H9 (cell line): ENCODE data around the gene ZNF205. TPM values are rescaled to one million over a fixed set of nuclear protein-coding genes. Genes with fewer than 3 reads are reported as not detected.
A peak's percentile ranks its signal among the peaks of the same experiment; 100 is the strongest.

Source experiments
- DNase-seq: peaks from one replicate; pipeline ENCODE4 v3.0.0-alpha.2; 2017
- H2AFZ ChIP-seq: one replicate; pipeline ENCODE4 v1.6.1; 2013; ENCODE audit warnings: mild to moderate bottlenecking, low read length, control low read depth, moderate library complexity
- H2AK5ac ChIP-seq: 2 replicates; pipeline ENCODE4 v1.6.1; 2013; ENCODE audit warnings: low read length, control low read depth, mixed read lengths; ENCODE audit not compliant: insufficient read length
- H2BK120ac ChIP-seq: one replicate; pipeline ENCODE4 v1.6.1; 2013; ENCODE audit warnings: low read depth, mild to moderate bottlenecking, low read length, control low read depth, inconsistent platforms; ENCODE audit not compliant: poor library complexity, severe bottlenecking
- H2BK12ac ChIP-seq: 2 replicates; pipeline ENCODE4 v1.6.1; 2013; ENCODE audit warnings: low read length, control low read depth, mixed read lengths, low read depth; ENCODE audit not compliant: insufficient read length
- H2BK15ac ChIP-seq: 2 replicates; pipeline ENCODE4 v1.6.1; 2013; ENCODE audit warnings: low read depth, low read length, control low read depth
- H2BK20ac ChIP-seq: one replicate; pipeline ENCODE4 v1.6.1; 2013; ENCODE audit warnings: low read depth, mild to moderate bottlenecking, low read length, control low read depth, inconsistent platforms; ENCODE audit not compliant: poor library complexity, severe bottlenecking
- H2BK5ac ChIP-seq: 2 replicates; pipeline ENCODE4 v1.6.1; 2013; ENCODE audit warnings: low read length, control low read depth, mixed read lengths; ENCODE audit not compliant: insufficient read length
- H3K14ac ChIP-seq: 2 replicates; pipeline ENCODE4 v1.6.1; 2013; ENCODE audit warnings: low read length, control low read depth; ENCODE audit not compliant: insufficient read depth
- H3K18ac ChIP-seq: 2 replicates; pipeline ENCODE4 v1.6.1; 2013; ENCODE audit warnings: low read depth, mild to moderate bottlenecking, mixed read lengths, low read length, control low read depth; ENCODE audit not compliant: insufficient read length
- H3K23ac ChIP-seq: 2 replicates; pipeline ENCODE4 v1.6.1; 2013; ENCODE audit warnings: low read length, control low read depth, mixed read lengths, low read depth; ENCODE audit not compliant: insufficient read length
- H3K23me2 ChIP-seq: 2 replicates; pipeline ENCODE4 v1.6.1; 2013; ENCODE audit warnings: low read depth, mild to moderate bottlenecking, mixed read lengths, low read length, control low read depth; ENCODE audit not compliant: insufficient read length, poor library complexity, severe bottlenecking
- H3K27ac ChIP-seq: 2 replicates; pipeline ENCODE4 v1.5.1; 2013; ENCODE audit warnings: low read length, control low read depth, mixed read lengths, low read depth; ENCODE audit not compliant: insufficient read length
- H3K27me3 ChIP-seq: 2 replicates; pipeline ENCODE4 v1.6.1; 2013; ENCODE audit warnings: low read length, control low read depth, inconsistent platforms; ENCODE audit not compliant: insufficient read depth
- H3K4ac ChIP-seq: 2 replicates; pipeline ENCODE4 v1.6.1; 2013; ENCODE audit warnings: low read depth, mild to moderate bottlenecking, control low read depth, inconsistent platforms, low read length, moderate library complexity
- H3K4me1 ChIP-seq: 2 replicates; pipeline ENCODE4 v1.6.1; 2013; ENCODE audit warnings: low read length, control low read depth, inconsistent platforms; ENCODE audit not compliant: insufficient read depth
- H3K4me2 ChIP-seq: 2 replicates; pipeline ENCODE4 v1.6.1; 2013; ENCODE audit warnings: low read length, control low read depth, mixed read lengths; ENCODE audit not compliant: insufficient read length, insufficient read depth
- H3K56ac ChIP-seq: 2 replicates; pipeline ENCODE4 v1.6.1; 2013; ENCODE audit warnings: low read depth, mild to moderate bottlenecking, mixed read lengths, low read length, control low read depth; ENCODE audit not compliant: insufficient read length
- H3K79me1 ChIP-seq: 2 replicates; pipeline ENCODE4 v1.6.1; 2013; ENCODE audit warnings: low read depth, mild to moderate bottlenecking, moderate library complexity, low read length, control low read depth, inconsistent platforms; ENCODE audit not compliant: insufficient read depth, poor library complexity, severe bottlenecking
- H3K79me2 ChIP-seq: 2 replicates; pipeline ENCODE4 v1.6.1; 2013; ENCODE audit warnings: low read length, control low read depth, inconsistent platforms; ENCODE audit not compliant: insufficient read depth
- H3K9ac ChIP-seq: 2 replicates; pipeline ENCODE4 v1.6.1; 2013; ENCODE audit warnings: low read length, control low read depth, mixed read lengths; ENCODE audit not compliant: insufficient read length; ENCODE audit errors: extremely low read depth
- H3K9me3 ChIP-seq: one replicate; pipeline ENCODE4 v1.6.1; 2013; ENCODE audit warnings: low read depth, low read length, inconsistent platforms; ENCODE audit not compliant: control insufficient read depth
- H3T11ph ChIP-seq: one replicate; pipeline ENCODE4 v1.6.1; 2013; ENCODE audit warnings: mild to moderate bottlenecking, low read length, control low read depth, inconsistent platforms
- H4K20me1 ChIP-seq: one replicate; pipeline ENCODE4 v1.6.1; 2013; ENCODE audit not compliant: control insufficient read depth, insufficient read length, insufficient read depth
- H4K5ac ChIP-seq: 2 replicates; pipeline ENCODE4 v1.6.1; 2013; ENCODE audit warnings: low read depth, mild to moderate bottlenecking, mixed read lengths, low read length, control low read depth; ENCODE audit not compliant: insufficient read length
- H4K8ac ChIP-seq: replicated peaks from 2 replicates; pipeline ENCODE4 v1.6.1; 2013; ENCODE audit warnings: low read length, control low read depth, mixed read lengths, low read depth; ENCODE audit not compliant: insufficient read length
- H4K91ac ChIP-seq: 2 replicates; pipeline ENCODE4 v1.6.1; 2013; ENCODE audit warnings: low read depth, mild to moderate bottlenecking, moderate library complexity, mixed read lengths, low read length, control low read depth; ENCODE audit not compliant: insufficient read length
- H3K27ac Mint-ChIP-seq, 3 experiments: 2 replicates in 2 of 3; 3 replicates in 1 of 3; pipeline ENCODE4 v1.8.0; 2020 to 2021; ENCODE audit warnings: mixed read lengths in 3 of 3, mild to moderate bottlenecking in 1 of 3, moderate library complexity in 1 of 3
- H3K27me3 Mint-ChIP-seq: 2 replicates; pipeline ENCODE4 v1.8.0; 2021; ENCODE audit warnings: low read depth, mild to moderate bottlenecking, moderate library complexity, mixed read lengths
- H3K36me3 Mint-ChIP-seq, 3 experiments: 2 replicates in 2 of 3; 3 replicates in 1 of 3; pipeline ENCODE4 v1.8.0; 2020 to 2021; ENCODE audit warnings: low read depth in 3 of 3, mixed read lengths in 3 of 3; ENCODE audit not compliant: insufficient read depth in 1 of 3
- H3K4me1 Mint-ChIP-seq, 2 experiments: 2 replicates each; pipeline ENCODE4 v1.8.0; 2020; ENCODE audit warnings: mixed read lengths in 2 of 2
- H3K4me3 Mint-ChIP-seq, 2 experiments: 2 replicates in 1 of 2; 3 replicates in 1 of 2; pipeline ENCODE4 v1.8.0; 2020 to 2021; ENCODE audit warnings: mild to moderate bottlenecking in 2 of 2, mixed read lengths in 2 of 2, moderate library complexity in 1 of 2
- H3K9me3 Mint-ChIP-seq, 2 experiments: 2 replicates in 1 of 2; 3 replicates in 1 of 2; pipeline ENCODE4 v1.8.0; 2020; ENCODE audit warnings: mild to moderate bottlenecking in 2 of 2, mixed read lengths in 2 of 2, moderate library complexity in 1 of 2
- WGBS: extraction: QIAGEN DNeasy Blood & Tissue Kit; methylation state at CpG from one replicate; pipeline ENCODE4 v1.1.7; 2013; ENCODE audit warnings: missing lambda C conversion rate, low lambda C conversion rate, mixed read lengths; ENCODE audit not compliant: insufficient read length; ENCODE audit errors: extremely low coverage; 5-methylcytosine and 5-hydroxymethylcytosine counted together
- total RNA-seq: library from RNA; stranded (reverse); gene quantifications from 2 replicates; pipeline ENCODE4 v1.2.1, GENCODE V29; 2021
- TF ChIP-seq, protein P1 (sequence below): fragments of 200-600 bp; sonication (generic); conservative IDR thresholded peaks from 3 replicates; pipeline ENCODE4 v1.8.0; 2021; ENCODE audit warnings: antibody characterized with exemption, mild to moderate bottlenecking

ZNF205 gene
- total RNA-seq, 1 experiment from 2014 or later: 16.8 TPM

DNA sequence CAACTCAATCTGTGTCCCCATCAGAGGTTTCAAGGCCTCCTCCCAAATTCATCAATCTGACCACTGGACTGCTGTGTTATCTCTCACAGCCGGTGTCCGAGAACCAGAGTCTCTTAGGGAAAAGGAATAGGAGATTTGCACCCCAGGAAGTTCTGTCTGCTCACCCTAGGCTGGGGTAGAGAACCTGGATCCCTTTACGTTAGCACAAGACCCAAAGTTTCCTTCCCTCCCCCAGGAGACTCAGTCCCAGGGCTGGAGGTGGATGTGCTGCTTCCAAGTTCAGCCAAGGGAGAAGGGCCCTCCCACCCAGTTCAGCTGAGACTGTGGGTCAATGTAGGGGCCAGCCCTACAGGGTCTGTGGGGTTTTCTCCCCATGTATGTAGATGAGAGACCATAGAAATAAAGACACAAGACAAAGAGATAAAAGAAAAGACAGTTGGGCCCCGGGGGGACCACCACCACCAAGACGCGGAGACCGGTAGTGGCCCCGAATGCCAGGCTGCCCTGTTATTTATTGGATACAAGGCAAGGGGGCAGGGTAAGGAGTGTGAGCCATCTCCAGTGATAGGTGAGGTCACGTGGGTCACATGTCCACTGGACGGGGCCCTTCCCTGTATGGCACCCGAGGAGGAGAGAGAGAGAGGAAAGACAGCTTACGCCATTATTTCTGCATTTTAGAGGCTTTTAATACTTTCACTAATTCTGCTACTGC lies 52.9 kb downstream of the ZNF205 start:
- Mint-ChIP-seq H3K4me3 (peak overlapping the region in 1 of 2 experiments; percentile 18; a peak in 2 of 5 replicates), H3K4me1 (0 out of 4 replicates have a peak, but pooled peaks cover 0 to 4% of the 10 kb centered on the region in 2 experiments), H3K27ac (no peak overlapping the region), H3K9me3 (no peaks in the 10 kb centered on the region), H3K27me3 (peaks cover 6% of the 10 kb centered on the region), H3K36me3 (no peaks in the 10 kb centered on the region)
- no peak overlapping the region for H2BK120ac ChIP-seq
- H2AFZ ChIP-seq: no peak overlapping the region
- H2BK15ac ChIP-seq: no peak overlapping the region
- no peak overlapping the region for H2AK5ac ChIP-seq
- no peak overlapping the region for H3T11ph ChIP-seq
- no peak for DNase-seq
- no peaks in the 10 kb centered on the region for H3K23me2 ChIP-seq
- no peak overlapping the region for H3K14ac ChIP-seq
- H3K27ac ChIP-seq: no peak overlapping the region
- no peaks in the 10 kb centered on the region for H3K27me3 ChIP-seq
- H2BK5ac ChIP-seq: no peak overlapping the region
- WGBS: no CpG with 5 or more reads among the region's 12 CpGs
- H3K4ac ChIP-seq: no peak overlapping the region
- no peak overlapping the region for H3K56ac ChIP-seq
- no peaks in the 10 kb centered on the region for H3K79me1 ChIP-seq
- H2BK12ac ChIP-seq: no peak overlapping the region
- H3K79me2 ChIP-seq: no peaks in the 10 kb centered on the region
- H3K4me2 ChIP-seq: no peak overlapping the region
- H3K18ac ChIP-seq: no peak overlapping the region
- no peaks in the 10 kb centered on the region for H4K20me1 ChIP-seq
- H3K9ac ChIP-seq: no peak overlapping the region
- H4K91ac ChIP-seq: no peak overlapping the region
- TF ChIP-seq, protein P1, sequence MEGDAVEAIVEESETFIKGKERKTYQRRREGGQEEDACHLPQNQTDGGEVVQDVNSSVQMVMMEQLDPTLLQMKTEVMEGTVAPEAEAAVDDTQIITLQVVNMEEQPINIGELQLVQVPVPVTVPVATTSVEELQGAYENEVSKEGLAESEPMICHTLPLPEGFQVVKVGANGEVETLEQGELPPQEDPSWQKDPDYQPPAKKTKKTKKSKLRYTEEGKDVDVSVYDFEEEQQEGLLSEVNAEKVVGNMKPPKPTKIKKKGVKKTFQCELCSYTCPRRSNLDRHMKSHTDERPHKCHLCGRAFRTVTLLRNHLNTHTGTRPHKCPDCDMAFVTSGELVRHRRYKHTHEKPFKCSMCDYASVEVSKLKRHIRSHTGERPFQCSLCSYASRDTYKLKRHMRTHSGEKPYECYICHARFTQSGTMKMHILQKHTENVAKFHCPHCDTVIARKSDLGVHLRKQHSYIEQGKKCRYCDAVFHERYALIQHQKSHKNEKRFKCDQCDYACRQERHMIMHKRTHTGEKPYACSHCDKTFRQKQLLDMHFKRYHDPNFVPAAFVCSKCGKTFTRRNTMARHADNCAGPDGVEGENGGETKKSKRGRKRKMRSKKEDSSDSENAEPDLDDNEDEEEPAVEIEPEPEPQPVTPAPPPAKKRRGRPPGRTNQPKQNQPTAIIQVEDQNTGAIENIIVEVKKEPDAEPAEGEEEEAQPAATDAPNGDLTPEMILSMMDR: no peak
- H4K8ac ChIP-seq: no peak overlapping the region
- no peak overlapping the region for H3K23ac ChIP-seq
- no peaks in the 10 kb centered on the region for H3K4me1 ChIP-seq
- H2BK20ac ChIP-seq: no peak overlapping the region
- no peaks in the 10 kb centered on the region for H3K9me3 ChIP-seq
- no peak overlapping the region for H4K5ac ChIP-seq
